ENCODE results near the gene USH2A. TPM values are rescaled to one million over a fixed set of nuclear protein-coding genes. Genes with fewer than 3 reads are reported as not detected.

The USH2A gene, protein sequence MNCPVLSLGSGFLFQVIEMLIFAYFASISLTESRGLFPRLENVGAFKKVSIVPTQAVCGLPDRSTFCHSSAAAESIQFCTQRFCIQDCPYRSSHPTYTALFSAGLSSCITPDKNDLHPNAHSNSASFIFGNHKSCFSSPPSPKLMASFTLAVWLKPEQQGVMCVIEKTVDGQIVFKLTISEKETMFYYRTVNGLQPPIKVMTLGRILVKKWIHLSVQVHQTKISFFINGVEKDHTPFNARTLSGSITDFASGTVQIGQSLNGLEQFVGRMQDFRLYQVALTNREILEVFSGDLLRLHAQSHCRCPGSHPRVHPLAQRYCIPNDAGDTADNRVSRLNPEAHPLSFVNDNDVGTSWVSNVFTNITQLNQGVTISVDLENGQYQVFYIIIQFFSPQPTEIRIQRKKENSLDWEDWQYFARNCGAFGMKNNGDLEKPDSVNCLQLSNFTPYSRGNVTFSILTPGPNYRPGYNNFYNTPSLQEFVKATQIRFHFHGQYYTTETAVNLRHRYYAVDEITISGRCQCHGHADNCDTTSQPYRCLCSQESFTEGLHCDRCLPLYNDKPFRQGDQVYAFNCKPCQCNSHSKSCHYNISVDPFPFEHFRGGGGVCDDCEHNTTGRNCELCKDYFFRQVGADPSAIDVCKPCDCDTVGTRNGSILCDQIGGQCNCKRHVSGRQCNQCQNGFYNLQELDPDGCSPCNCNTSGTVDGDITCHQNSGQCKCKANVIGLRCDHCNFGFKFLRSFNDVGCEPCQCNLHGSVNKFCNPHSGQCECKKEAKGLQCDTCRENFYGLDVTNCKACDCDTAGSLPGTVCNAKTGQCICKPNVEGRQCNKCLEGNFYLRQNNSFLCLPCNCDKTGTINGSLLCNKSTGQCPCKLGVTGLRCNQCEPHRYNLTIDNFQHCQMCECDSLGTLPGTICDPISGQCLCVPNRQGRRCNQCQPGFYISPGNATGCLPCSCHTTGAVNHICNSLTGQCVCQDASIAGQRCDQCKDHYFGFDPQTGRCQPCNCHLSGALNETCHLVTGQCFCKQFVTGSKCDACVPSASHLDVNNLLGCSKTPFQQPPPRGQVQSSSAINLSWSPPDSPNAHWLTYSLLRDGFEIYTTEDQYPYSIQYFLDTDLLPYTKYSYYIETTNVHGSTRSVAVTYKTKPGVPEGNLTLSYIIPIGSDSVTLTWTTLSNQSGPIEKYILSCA (N-terminal part only)
- 0.53 TPM for total RNA-seq

DNA sequence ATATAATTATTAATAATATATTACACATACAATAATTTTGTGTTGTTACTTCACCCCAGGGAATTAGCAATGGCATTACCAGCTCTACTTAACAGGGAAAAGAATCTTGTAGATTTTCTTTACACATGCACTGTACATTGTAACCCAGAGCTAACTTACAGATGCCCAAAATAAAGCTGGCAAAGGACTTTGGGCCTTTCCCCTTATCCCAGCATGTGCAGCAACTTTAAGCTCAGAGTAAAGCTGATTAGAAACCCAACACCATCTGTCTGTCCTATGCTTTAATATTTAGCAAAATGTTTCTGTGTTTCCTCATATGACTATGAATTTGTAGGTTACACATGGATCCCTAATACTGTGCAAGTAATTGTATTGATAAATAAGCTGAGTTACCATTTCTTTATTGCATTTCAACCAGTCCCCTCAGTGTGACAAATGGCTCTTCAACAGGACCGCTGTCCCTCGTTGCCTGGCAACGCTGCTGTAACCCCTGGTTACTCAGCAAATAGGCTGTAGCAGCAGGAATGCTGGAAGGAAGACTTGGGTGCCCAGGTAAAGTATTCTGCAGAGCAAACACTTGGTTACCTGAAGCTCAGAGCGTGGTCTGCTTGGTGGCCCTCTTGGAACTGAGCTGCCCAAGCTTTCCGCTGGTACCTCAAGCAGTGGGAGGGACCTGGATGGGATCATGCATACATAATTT, at the start of gene USH2A:
USH2A (minus strand) TSS at position 628 of the 700 bp plus-strand sequence. CDS start 1,112 bp downstream, outside the sequence.

Small RNA genes lying within 50 kb of the gene (small RNA-seq; reads per million reads assigned to genes)
- not detected for gene MRPS18BP1 (ENCODE audit: low replicate concordance)
- 0.53 reads per million, percentile 64 among the genes with 10 or more reads in this experiment for gene RF00108 (ENCODE audit: low replicate concordance)

Measured in metanephros (tissue), 2 donors.